HFFc6 (cell line): Measurements from ENCODE around the gene SQSTM1. TPM values are rescaled to one million over a fixed set of nuclear protein-coding genes. Genes with fewer than 3 reads are reported as not detected.

Experiments used
- DNase-seq: peaks from one replicate; pipeline ENCODE4 v3.0.0-alpha.2; 2018
- H3K27ac Mint-ChIP-seq: 2 replicates; pipeline ENCODE4 v1.8.0; 2020; ENCODE audit warnings: mild to moderate bottlenecking, mixed read lengths
- H3K27me3 Mint-ChIP-seq: 2 replicates; pipeline ENCODE4 v1.8.0; 2021; ENCODE audit warnings: mild to moderate bottlenecking, moderate library complexity, mixed read lengths; ENCODE audit not compliant: insufficient read depth
- H3K36me3 Mint-ChIP-seq: 2 replicates; pipeline ENCODE4 v1.8.0; 2021; ENCODE audit warnings: low read depth, mixed read lengths
- H3K4me1 Mint-ChIP-seq: 2 replicates; pipeline ENCODE4 v1.8.0; 2020; ENCODE audit warnings: low read depth, mixed read lengths
- H3K4me3 Mint-ChIP-seq: 2 replicates; pipeline ENCODE4 v1.8.0; 2020; ENCODE audit warnings: mild to moderate bottlenecking, moderate library complexity, mixed read lengths
- H3K9me3 Mint-ChIP-seq: 2 replicates; pipeline ENCODE4 v1.8.0; 2020; ENCODE audit warnings: mild to moderate bottlenecking, mixed read lengths
- total RNA-seq, 6 experiments: library from RNA; stranded (reverse); fragmentation: NEBNext Ultra II Directional; extraction: Animal tissue kit (Norgen Biotek cat#: 25700); gene quantifications; 2 replicates in 1 of 6; 3 replicates in 5 of 6; pipeline ENCODE4 v1.2.3, GENCODE V29; 2021
- TF ChIP-seq, protein P1 (sequence below): fragments of 200-600 bp; sonication (generic); IDR thresholded peaks from 2 replicates; pipeline ENCODE4 v1.5.0; 2021; ENCODE audit warnings: antibody characterized with exemption, mild to moderate bottlenecking

SQSTM1 gene
- total RNA-seq, 6 experiments from 2014 or later: 188 to 282 (median 280) TPM

DNA sequence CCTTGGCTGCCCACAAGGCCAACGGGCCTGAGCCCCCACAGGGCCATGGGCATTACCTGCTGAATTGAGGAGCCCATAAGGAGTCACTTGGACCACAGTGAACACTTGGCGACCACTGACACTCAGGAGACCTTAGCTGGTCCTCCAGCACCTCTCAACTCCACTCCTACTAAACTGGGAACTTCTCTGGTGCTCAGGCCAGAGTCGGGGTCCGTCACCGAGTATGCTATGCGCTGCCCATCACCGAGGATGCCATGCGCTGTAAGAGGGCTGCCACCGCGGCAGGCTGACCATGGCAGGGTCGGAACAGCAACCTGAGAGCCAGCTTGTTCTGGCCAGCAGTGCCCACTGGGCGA, 600 bp upstream of the SQSTM1 start:
- Mint-ChIP-seq H3K4me3 (peak overlapping the region; percentile 72), H3K27me3 (peaks cover 5% of the 10 kb centered on the region; the same call in 1 of the 2 replicates), H3K27ac (peak overlapping the region; percentile 90), H3K4me1 (peaks cover 44% of the 10 kb centered on the region), H3K9me3 (no peaks in the 10 kb centered on the region; the same call in 1 of the 2 replicates), H3K36me3 (peaks cover 14% of the 10 kb centered on the region)
- TF ChIP-seq, protein P1, sequence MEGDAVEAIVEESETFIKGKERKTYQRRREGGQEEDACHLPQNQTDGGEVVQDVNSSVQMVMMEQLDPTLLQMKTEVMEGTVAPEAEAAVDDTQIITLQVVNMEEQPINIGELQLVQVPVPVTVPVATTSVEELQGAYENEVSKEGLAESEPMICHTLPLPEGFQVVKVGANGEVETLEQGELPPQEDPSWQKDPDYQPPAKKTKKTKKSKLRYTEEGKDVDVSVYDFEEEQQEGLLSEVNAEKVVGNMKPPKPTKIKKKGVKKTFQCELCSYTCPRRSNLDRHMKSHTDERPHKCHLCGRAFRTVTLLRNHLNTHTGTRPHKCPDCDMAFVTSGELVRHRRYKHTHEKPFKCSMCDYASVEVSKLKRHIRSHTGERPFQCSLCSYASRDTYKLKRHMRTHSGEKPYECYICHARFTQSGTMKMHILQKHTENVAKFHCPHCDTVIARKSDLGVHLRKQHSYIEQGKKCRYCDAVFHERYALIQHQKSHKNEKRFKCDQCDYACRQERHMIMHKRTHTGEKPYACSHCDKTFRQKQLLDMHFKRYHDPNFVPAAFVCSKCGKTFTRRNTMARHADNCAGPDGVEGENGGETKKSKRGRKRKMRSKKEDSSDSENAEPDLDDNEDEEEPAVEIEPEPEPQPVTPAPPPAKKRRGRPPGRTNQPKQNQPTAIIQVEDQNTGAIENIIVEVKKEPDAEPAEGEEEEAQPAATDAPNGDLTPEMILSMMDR: no peak
- no peak for DNase-seq

DNA sequence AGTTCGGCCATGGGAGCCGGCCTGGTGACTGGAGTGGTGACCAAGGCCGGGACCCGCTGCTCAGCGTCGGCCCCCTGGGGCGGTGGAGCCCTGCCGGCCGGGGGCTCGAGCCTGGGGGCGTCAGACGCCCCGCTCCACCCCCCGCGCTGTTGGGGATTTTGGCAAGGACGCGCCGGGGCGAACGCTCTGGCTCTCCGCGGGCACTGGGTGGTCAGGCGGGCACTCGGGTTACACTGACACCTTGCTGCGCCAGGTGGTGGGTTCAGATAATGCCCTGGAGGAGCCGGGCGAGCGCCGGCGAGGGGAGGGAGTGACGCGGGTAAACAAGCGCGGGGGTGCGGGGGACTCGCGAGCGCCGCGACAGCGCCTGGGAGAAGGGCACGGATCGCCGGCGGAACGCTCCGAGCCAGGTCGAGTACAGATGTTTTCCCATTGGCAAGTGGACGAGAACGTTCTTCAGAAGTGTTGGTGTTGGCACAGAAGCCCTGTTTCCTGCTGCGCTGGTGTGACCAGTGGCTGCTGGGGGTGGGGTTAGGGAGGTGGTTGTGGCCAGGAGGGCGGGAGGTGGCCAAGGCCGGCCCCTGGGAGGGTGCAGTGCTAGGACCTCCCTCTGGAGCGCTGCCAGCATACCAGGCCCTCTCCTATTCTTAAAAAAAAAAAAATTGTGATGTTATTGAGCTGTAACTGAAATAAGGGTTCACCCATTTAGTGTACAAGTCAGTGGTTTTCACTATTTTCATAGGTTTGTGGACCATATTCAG, 773 bp downstream of the SQSTM1 start:
- Mint-ChIP-seq H3K4me1 (peaks cover 44% of the 10 kb centered on the region), H3K4me3 (peak overlapping the region; percentile 92), H3K9me3 (no peaks in the 10 kb centered on the region; the same call in 1 of the 2 replicates), H3K27ac (peak overlapping the region; percentile 91), H3K27me3 (peaks cover 5% of the 10 kb centered on the region; the same call in 1 of the 2 replicates), H3K36me3 (peaks cover 25% of the 10 kb centered on the region)
- TF ChIP-seq, protein P1: peak; percentile 42; the same call in 1 of the 2 replicates
- peak; percentile 92 for DNase-seq

DNA sequence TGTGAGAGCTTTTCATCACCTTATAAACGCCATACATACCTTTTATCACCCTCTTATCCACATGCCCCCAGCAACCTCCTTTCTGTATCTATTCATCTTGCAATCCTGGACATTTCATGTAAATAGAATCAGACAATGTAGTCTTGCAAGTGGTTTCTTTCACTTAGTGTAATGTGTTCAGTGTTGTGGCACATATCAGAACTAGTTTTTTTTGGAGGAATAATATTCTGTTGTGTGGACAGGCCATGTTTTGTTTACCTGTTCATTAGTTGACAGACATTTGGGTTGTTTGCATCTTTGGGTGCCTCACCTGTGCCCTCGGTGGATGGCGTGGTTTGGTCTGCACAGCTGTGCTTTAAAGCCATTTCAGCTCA, 1.3 kb downstream of the SQSTM1 start:
- TF ChIP-seq, protein P1: no peak
- no peak for DNase-seq
- H3K4me1 Mint-ChIP-seq: peaks cover 50% of the 10 kb centered on the region
- peak overlapping the region; percentile 91 for H3K27ac Mint-ChIP-seq
- no peaks in the 10 kb centered on the region; the same call in 1 of the 2 replicates for H3K9me3 Mint-ChIP-seq
- H3K27me3 Mint-ChIP-seq: peaks cover 5% of the 10 kb centered on the region; the same call in 1 of the 2 replicates
- peak overlapping the region; percentile 92 for H3K4me3 Mint-ChIP-seq
- peaks cover 30% of the 10 kb centered on the region for H3K36me3 Mint-ChIP-seq

DNA sequence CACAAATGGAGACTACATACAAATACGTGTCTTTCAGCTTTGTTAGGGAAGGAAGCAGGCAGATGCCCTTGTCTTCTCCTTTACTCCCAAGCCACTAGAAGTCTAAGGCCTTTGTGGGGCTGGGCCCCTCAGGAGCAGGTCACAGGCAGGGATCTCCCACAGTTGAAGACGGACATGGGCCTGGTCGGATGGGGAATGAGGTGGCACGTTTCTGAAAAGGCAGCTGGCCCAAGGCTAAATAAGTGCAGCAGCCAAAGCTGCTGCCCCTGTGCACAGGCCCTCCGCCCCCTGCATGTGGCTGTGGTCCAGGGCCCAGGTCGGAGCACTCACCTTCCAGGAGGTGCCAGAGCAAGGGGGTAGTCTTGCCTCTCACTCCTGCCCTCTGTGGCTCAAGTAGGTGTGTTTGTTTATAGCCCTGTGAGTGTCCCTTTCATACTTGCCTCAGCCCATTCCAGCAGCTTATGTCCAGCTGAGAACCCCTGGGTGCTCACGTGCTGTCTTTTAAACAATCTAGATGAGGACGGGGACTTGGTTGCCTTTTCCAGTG, 1.8 kb downstream of the SQSTM1 start:
- 0 out of 2 replicates have a peak overlapping the region, but pooled peaks have one; percentile 18 for H3K27ac Mint-ChIP-seq
- peak overlapping the region; percentile 92 for H3K4me3 Mint-ChIP-seq
- TF ChIP-seq, protein P1: no peak
- peaks cover 54% of the 10 kb centered on the region for H3K4me1 Mint-ChIP-seq
- H3K36me3 Mint-ChIP-seq: peaks cover 34% of the 10 kb centered on the region
- peaks cover 6% of the 10 kb centered on the region for H3K27me3 Mint-ChIP-seq
- DNase-seq: no peak
- no peaks in the 10 kb centered on the region; the same call in 1 of the 2 replicates for H3K9me3 Mint-ChIP-seq

DNA sequence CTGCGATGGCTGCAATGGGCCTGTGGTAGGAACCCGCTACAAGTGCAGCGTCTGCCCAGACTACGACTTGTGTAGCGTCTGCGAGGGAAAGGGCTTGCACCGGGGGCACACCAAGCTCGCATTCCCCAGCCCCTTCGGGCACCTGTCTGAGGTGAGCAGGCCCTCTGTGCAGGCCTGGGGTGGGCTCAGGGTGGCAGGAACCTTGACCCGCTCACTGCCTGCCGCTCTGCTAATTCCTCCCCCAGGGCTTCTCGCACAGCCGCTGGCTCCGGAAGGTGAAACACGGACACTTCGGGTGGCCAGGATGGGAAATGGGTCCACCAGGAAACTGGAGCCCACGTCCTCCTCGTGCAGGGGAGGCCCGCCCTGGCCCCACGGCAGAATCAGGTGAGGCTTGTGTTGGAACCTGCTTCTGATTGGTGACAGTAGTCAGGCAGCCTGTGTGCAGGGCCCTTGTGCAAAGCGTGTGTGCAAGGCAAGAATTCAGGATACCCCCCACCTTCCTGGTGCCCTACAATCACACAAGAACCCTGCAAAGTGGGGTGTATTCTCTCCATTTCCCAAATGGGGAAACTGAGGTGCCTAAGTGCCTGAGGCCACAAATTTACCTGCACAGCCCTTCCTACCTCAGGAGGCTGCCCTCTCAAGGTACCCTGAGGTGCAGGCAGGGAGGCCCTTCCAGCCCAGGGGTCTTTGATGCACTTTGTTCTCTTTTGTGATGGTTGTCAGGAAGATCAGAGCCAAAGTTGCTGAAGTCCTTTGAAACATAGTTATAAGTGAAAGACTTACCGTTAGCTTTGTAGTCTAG, 3.4 kb downstream of the SQSTM1 start:
- no peak overlapping the region for H3K27ac Mint-ChIP-seq
- H3K27me3 Mint-ChIP-seq: peaks cover 9% of the 10 kb centered on the region
- H3K4me3 Mint-ChIP-seq: no peak overlapping the region; the same call in 1 of the 2 replicates
- H3K4me1 Mint-ChIP-seq: peaks cover 48% of the 10 kb centered on the region
- TF ChIP-seq, protein P1: no peak
- DNase-seq: no peak
- peaks cover 50% of the 10 kb centered on the region for H3K36me3 Mint-ChIP-seq
- peaks cover 1% of the 10 kb centered on the region for H3K9me3 Mint-ChIP-seq
